Measurements from ENCODE around the gene EPHA7.

GRCh38 chr6:93358435-93358834, 60.9 kb downstream of the EPHA7 start:
- TF ChIP-seq EZH2phosphoT487 (IDR thresholded peaks at IDR 0.05; ENCODE audit: borderline replicate concordance, low read depth) (no peak), CTCF (IDR thresholded peaks at IDR 0.05) (no peak), REST (IDR thresholded peaks at IDR 0.05; ENCODE audit: low read depth, low read length) (no peak), TCF12 (IDR thresholded peaks at IDR 0.05) (no peak), YY1 (IDR thresholded peaks at IDR 0.05; ENCODE audit: low read depth) (no peak), NFIC (IDR thresholded peaks at IDR 0.05; ENCODE audit: borderline replicate concordance) (no peak), RFX5 (IDR thresholded peaks at IDR 0.05; ENCODE audit: low read length) (no peak)

All from SK-N-SH (cell line).